CD14-positive monocyte (primary cell): ENCODE results near the gene STARD8. TPM values are rescaled to one million over a fixed set of nuclear protein-coding genes. Genes with fewer than 3 reads are reported as not detected.

Experiments used
- DNase-seq, 3 donors: peaks; one replicate each; pipeline ENCODE4 v3.0.0-alpha.2; 2011 to 2022
- H2AFZ ChIP-seq: 2 replicates; pipeline ENCODE4 v1.6.0; 2012; ENCODE audit warnings: mild to moderate bottlenecking, low read depth, low read length, inconsistent platforms; ENCODE audit not compliant: insufficient read depth, poor library complexity, severe bottlenecking
- H3K27ac ChIP-seq, 2 donors: 1 replicate in 1 of 2; 2 replicates in 1 of 2; pipeline ENCODE4 v1.5.1; 2012 to 2013; ENCODE audit warnings: low read length in 2 of 2, control low read depth in 1 of 2, inconsistent platforms in 1 of 2, low read depth in 1 of 2, mild to moderate bottlenecking in 1 of 2
- H3K27me3 ChIP-seq, 2 donors: one replicate each; pipeline versions ENCODE4 v1.6.0 to v1.6.1; 2011 to 2013; ENCODE audit warnings: low read length in 2 of 2; ENCODE audit not compliant: control insufficient read depth in 2 of 2, insufficient read depth in 2 of 2
- H3K36me3 ChIP-seq, 2 donors: replicated peaks in 1 of 2; 1 replicate in 1 of 2; 2 replicates in 1 of 2; pipeline versions ENCODE4 v1.5.1 to v1.6.1; 2012 to 2013; ENCODE audit warnings: low read length in 2 of 2, control low read depth in 1 of 2, inconsistent platforms in 1 of 2, mild to moderate bottlenecking in 1 of 2; ENCODE audit not compliant: insufficient read depth in 2 of 2, control insufficient read depth in 1 of 2
- H3K4me1 ChIP-seq, 2 donors: 1 replicate in 1 of 2; 2 replicates in 1 of 2; pipeline versions ENCODE4 v1.5.1 to v1.6.1; 2012 to 2013; ENCODE audit warnings: low read length in 2 of 2, control low read depth in 1 of 2, inconsistent platforms in 1 of 2, mild to moderate bottlenecking in 1 of 2, moderate library complexity in 1 of 2; ENCODE audit not compliant: insufficient read depth in 2 of 2, control insufficient read depth in 1 of 2
- H3K4me2 ChIP-seq: replicated peaks from 2 replicates; pipeline ENCODE3; 2012; ENCODE audit warnings: low read length, moderate library complexity, mild to moderate bottlenecking; ENCODE audit not compliant: poor library complexity, severe bottlenecking; ENCODE audit errors: extremely low read depth
- H3K4me3 ChIP-seq, 3 experiments: fragments of 200-600 bp in 1 of 3; sonication (generic) in 1 of 3; replicated peaks in 1 of 3; 1 replicate in 2 of 3; 2 replicates in 1 of 3; pipeline ENCODE4 v1.5.1; 2011 to 2013; ENCODE audit warnings: low read length in 3 of 3, mild to moderate bottlenecking in 3 of 3, control low read depth in 2 of 3, low read depth in 2 of 3, inconsistent platforms in 1 of 3, moderate library complexity in 1 of 3
- H3K79me2 ChIP-seq: 2 replicates; pipeline ENCODE4 v1.6.0; 2012; ENCODE audit warnings: mild to moderate bottlenecking, control low read depth, inconsistent platforms, low read length, moderate library complexity; ENCODE audit not compliant: insufficient read depth
- H3K9ac ChIP-seq: 2 replicates; pipeline ENCODE4 v1.6.0; 2017; ENCODE audit warnings: low read length, mild to moderate bottlenecking; ENCODE audit not compliant: insufficient read depth, poor library complexity, severe bottlenecking
- H3K9me3 ChIP-seq, 2 donors: replicated peaks in 1 of 2; 1 replicate in 1 of 2; 2 replicates in 1 of 2; pipeline versions ENCODE4 v1.5.1 to v1.6.1; 2012 to 2013; ENCODE audit warnings: low read length in 2 of 2, control low read depth in 1 of 2; ENCODE audit not compliant: control insufficient read depth in 1 of 2, insufficient read depth in 1 of 2
- H4K20me1 ChIP-seq: 2 replicates; pipeline ENCODE4 v1.6.0; 2012; ENCODE audit warnings: mild to moderate bottlenecking, low read length, control low read depth, moderate library complexity; ENCODE audit not compliant: insufficient read depth
- H3K27ac Mint-ChIP-seq, 7 donors: one replicate each; pipeline ENCODE4 v1.8.0; 2020; ENCODE audit warnings: mild to moderate bottlenecking in 7 of 7, mixed read lengths in 7 of 7, moderate library complexity in 6 of 7, inconsistent platforms in 2 of 7
- H3K27me3 Mint-ChIP-seq, 3 donors: one replicate each; pipeline ENCODE4 v1.8.0; 2021 to 2022; ENCODE audit warnings: low read depth in 3 of 3, mild to moderate bottlenecking in 3 of 3, mixed read lengths in 3 of 3, moderate library complexity in 3 of 3, inconsistent platforms in 1 of 3
- H3K36me3 Mint-ChIP-seq, 2 donors: one replicate each; pipeline ENCODE4 v1.8.0; 2020; ENCODE audit warnings: mixed read lengths in 2 of 2, inconsistent platforms in 1 of 2, mild to moderate bottlenecking in 1 of 2
- H3K4me1 Mint-ChIP-seq: one replicate; pipeline ENCODE4 v1.8.0; 2020; ENCODE audit warnings: mild to moderate bottlenecking, mixed read lengths
- H3K4me3 Mint-ChIP-seq, 2 donors: one replicate each; pipeline ENCODE4 v1.8.0; 2020; ENCODE audit warnings: mild to moderate bottlenecking in 2 of 2, mixed read lengths in 2 of 2, moderate library complexity in 1 of 2
- H3K9me3 Mint-ChIP-seq, 7 donors: one replicate each; pipeline ENCODE4 v1.8.0; 2020 to 2022; ENCODE audit warnings: mixed read lengths in 7 of 7, mild to moderate bottlenecking in 6 of 7, moderate library complexity in 6 of 7, inconsistent platforms in 2 of 7
- CTCF ChIP-seq: fragments of 200-600 bp; IDR thresholded peaks from one replicate; pipeline ENCODE4 v1.8.0; 2022; ENCODE audit warnings: antibody characterized with exemption, mild to moderate bottlenecking
- WGBS: methylation state at CpG from one replicate; pipeline ENCODE4 v1.1.5; 2013; ENCODE audit warnings: missing lambda C conversion rate; ENCODE audit not compliant: insufficient coverage; 5-methylcytosine and 5-hydroxymethylcytosine counted together
- intact Hi-C, 2 donors: fragments of 100-400 bp; cut with micrococcal nuclease; formaldehyde crosslinking; loops; one replicate each; pipeline versions ENCODE4 v1.15.0 to v1.15.1; 2023
- polyA plus RNA-seq, 3 donors: library from polyadenylated mRNA; depleted of rRNA in 1 of 3; unstranded in 2 of 3; stranded (reverse) in 1 of 3; fragments of 300-500 nt in 2 of 3; fragments of >200 nt in 1 of 3; fragmentation: Illumina TruSeq in 2 of 3; gene quantifications; 1 replicate in 2 of 3; 2 replicates in 1 of 3; pipeline ENCODE4 v1.2.3, GENCODE V29; 2012 to 2021

The STARD8 gene
- polyA plus RNA-seq, 3 donors, result 1.2 to 4.1 (median 1.7) TPM

GRCh38 chrX:68711845-68712244, 64.4 kb downstream of the STARD8 start:
- Histone ChIP-seq H3K9me3 (no peaks in the 10 kb centered on the region), H3K27ac (no peak overlapping the region), H3K4me1 (no peaks in the 10 kb centered on the region), H3K36me3 (peaks cover 36 to 40% of the 10 kb centered on the region in 2 donors), H3K79me2 (peaks cover 19% of the 10 kb centered on the region), H3K4me2 (no peak overlapping the region), H4K20me1 (peaks cover 22% of the 10 kb centered on the region), H3K27me3 (no peaks in the 10 kb centered on the region), H3K9ac (no peak overlapping the region), H2AFZ (no peak overlapping the region), H3K4me3 (no peak overlapping the region)
- Mint-ChIP-seq H3K9me3 (no peaks in the 10 kb centered on the region), H3K36me3 (peaks cover 36% of the 10 kb centered on the region in 2 donors), H3K4me1 (peaks cover 9% of the 10 kb centered on the region), H3K4me3 (no peak overlapping the region), H3K27me3 (peaks cover 0 to 4% (median 0%) of the 10 kb centered on the region in 3 donors), H3K27ac (peak overlapping the region in 1 of 7 donors; percentile 81)
- intact Hi-C loops, result loop anchor here in 1 of 2 donors (5.0 kb wide), 1 partner anchor 205 kb away; no protein-coding TSS in a partner anchor
- TF ChIP-seq CTCF, result no peak
- 67% methylated on average over 2 of the region's 5 CpGs for WGBS
- DNase-seq, result no peak

GRCh38 chrX:68714856-68715255, 67.4 kb downstream of the STARD8 start:
- no peak for DNase-seq
- intact Hi-C loops, result loop anchor here in 1 of 2 donors (5.0 kb wide), 1 partner anchor 208 kb away; no protein-coding TSS in a partner anchor
- no peak overlapping the region for H3K4me3 ChIP-seq

More at GRCh38 chrX:68714856-68715255, 67.4 kb downstream of the STARD8 start:
- Mint-ChIP-seq H3K4me3 (no peak overlapping the region), H3K27me3 (peaks cover 0 to 4% (median 0%) of the 10 kb centered on the region in 3 donors), H3K9me3 (no peaks in the 10 kb centered on the region), H3K4me1 (peaks cover 2% of the 10 kb centered on the region), H3K27ac (peak overlapping the region in 2 of 7 donors; percentile 46 to 69), H3K36me3 (peaks cover 52 to 54% of the 10 kb centered on the region in 2 donors)
- Histone ChIP-seq H2AFZ (no peak overlapping the region), H3K4me2 (no peak overlapping the region), H4K20me1 (peaks cover 17% of the 10 kb centered on the region), H3K36me3 (peaks cover 64 to 70% of the 10 kb centered on the region in 2 donors), H3K9ac (no peak overlapping the region), H3K4me1 (no peaks in the 10 kb centered on the region), H3K27ac (peak overlapping the region in 1 of 2 donors; percentile 8), H3K79me2 (peaks cover 6% of the 10 kb centered on the region), H3K9me3 (no peaks in the 10 kb centered on the region), H3K27me3 (no peaks in the 10 kb centered on the region)
- WGBS, result 93% methylated on average over 3 of the region's 3 CpGs
- no peak for TF ChIP-seq CTCF
